HG03095 (cell line): ENCODE data around the gene STX12.
"Not testable (repeated sequence)": the region's sequence is repeated elsewhere in the genome, so short reads cannot be mapped to it uniquely, and the experiment has no call there.

Experiments
- ATAC-seq: cut with Tn5 transposase; IDR thresholded peaks from one replicate; pipeline ENCODE4 v1.9.1; 2021; ENCODE audit warnings: moderate library complexity; ENCODE audit not compliant: unreplicated experiment

STX12 gene

DNA sequence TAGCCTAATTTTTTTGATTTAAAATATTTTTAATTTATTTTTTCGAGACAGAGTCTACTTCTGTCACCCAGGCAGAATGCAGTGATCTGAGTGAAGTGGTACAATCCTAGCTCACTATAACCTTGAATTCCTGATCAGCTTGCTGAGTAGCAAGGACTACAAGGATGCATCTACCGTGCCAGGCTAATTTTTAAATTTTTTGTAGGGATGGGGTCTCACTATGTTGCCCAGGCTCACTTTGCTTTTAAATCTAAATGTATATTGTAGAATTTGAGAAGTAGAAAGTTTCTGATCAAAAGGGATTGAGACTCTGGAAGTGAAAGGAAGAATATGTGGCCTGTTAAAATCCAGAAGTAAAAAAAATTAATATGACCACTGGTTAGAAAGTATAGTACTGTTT, 1.6 kb downstream of the STX12 start:
- ATAC-seq: no peak

GRCh38 chr1:27775336-27775735, 2.3 kb downstream of the STX12 start:
- not testable (repeated sequence) for ATAC-seq

DNA sequence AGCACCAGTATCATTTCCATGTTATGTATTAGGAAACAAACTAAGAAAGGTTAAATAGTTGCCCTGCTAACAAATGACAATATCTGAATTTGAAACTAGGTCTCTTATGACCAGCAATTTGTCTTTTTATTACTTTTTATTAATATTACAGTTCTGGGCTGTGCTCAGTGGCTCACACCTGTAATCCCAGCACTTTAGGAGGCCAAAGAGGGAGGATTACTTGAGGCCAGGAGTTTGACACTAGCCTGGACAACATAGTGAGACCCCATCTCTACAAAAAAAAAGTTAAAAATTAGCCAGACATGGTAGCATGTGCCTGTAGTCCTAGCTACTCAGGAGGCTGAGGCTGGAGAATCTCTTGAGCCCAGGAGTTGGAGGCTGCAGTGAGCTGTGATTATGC, 3.3 kb downstream of the STX12 start:
- ATAC-seq: not testable (repeated sequence)

DNA sequence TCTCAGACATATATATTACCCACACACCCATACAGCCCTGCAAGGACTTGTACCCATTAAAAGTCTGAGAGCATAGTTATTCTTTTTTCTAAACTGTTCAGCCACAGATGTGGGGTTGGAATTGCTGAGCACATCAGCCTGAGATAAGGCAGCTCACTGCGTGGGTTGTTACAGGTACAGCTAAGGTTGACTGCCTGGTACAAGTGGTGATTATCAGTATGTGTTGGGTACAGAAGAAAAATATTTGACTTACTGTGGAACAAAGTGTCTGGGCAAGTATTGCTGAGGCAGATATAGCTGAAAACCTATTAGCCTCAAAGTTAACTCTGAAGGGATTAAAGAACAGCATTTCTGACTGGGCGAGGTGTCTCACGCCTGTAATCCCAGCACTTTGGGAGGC, 5.0 kb downstream of the STX12 start:
- no peak for ATAC-seq

- no peak for ATAC-seq
Measured at GRCh38 chr1:27779122-27779521, 6.1 kb downstream of the STX12 start.

GRCh38 chr1:27782950-27783349, 9.9 kb downstream of the STX12 start:
- no peak for ATAC-seq

- ATAC-seq: no peak
Measured at GRCh38 chr1:27784700-27785099, 11.7 kb downstream of the STX12 start.

- no peak for ATAC-seq
Measured at GRCh38 chr1:27785781-27786455, 12.9 kb downstream of the STX12 start.

GRCh38 chr1:27787895-27788294, 14.9 kb downstream of the STX12 start:
- no peak for ATAC-seq

- no peak for ATAC-seq
Measured at GRCh38 chr1:27789540-27790041, 16.6 kb downstream of the STX12 start.

- not testable (repeated sequence) for ATAC-seq
Measured at GRCh38 chr1:27790270-27790669, 17.3 kb downstream of the STX12 start.

GRCh38 chr1:27795601-27796000, 22.6 kb downstream of the STX12 start:
- ATAC-seq: no peak

GRCh38 chr1:27804791-27805190, 31.8 kb downstream of the STX12 start:
- no peak for ATAC-seq

- ATAC-seq: no peak
Measured at GRCh38 chr1:27806758-27807157, 33.7 kb downstream of the STX12 start.

- no peak for ATAC-seq
Measured at GRCh38 chr1:27807385-27807784, 34.4 kb downstream of the STX12 start.

- not testable (repeated sequence) for ATAC-seq
Measured at GRCh38 chr1:27808131-27808530, 35.1 kb downstream of the STX12 start.

- no peak for ATAC-seq
Measured at GRCh38 chr1:27809883-27810282, 36.9 kb downstream of the STX12 start.

GRCh38 chr1:27811741-27812500, 38.9 kb downstream of the STX12 start:
- no peak for ATAC-seq

GRCh38 chr1:27816921-27817630, 44.1 kb downstream of the STX12 start:
- ATAC-seq: no peak

DNA sequence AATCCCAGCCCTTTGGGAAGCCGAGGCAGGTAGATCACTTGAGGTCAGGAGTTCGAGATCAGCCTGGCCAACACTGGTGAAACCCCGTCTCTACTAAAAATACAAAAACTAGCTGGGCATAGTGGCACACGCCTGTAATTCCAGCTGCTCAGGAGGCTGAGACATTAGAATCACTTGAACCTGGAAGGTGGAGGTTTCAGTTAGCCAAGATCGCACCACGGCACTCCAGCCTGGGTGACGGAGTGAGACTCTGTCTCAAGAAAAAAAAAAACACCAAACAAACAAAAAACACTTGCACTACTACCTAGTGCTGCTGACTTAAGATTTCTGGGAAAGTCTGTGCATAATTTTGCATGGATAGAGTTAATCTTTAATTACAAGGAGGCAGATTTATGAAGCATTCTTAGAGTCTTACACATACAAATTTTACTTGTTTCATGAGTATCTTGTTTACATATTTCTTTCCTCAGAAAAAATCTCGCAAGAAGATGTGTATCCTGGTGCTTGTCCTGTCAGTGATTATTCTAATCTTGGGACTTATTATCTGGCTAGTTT, 48.8 kb downstream of the STX12 start:
- no peak for ATAC-seq

DNA sequence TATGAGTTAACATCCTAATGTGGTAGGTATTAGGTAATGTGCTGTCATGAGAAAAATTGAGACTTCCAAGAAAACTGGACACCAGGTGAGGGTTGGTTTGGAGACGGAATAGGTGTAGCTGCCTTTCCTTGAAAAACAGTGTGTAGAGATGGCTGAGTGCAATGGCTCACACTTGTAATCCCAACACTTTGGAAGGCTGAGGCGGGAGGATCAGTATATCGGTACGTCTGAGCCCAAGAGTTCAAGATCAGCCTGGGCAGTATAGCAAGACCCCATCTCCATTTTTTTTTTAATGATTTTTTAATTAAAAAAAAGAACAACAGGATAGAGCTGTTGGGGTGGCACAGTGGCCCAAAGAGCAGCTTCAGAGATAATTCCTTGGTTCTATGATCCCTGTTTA, 50.8 kb downstream of the STX12 start:
- ATAC-seq: no peak
